ENCODE data around the gene BTBD18. TPM values are rescaled to one million over a fixed set of nuclear protein-coding genes. Genes with fewer than 3 reads are reported as not detected.

BTBD18 gene
- total and polyA plus RNA-seq, 10 of the 15 experiments (the other 5 are each of a cell fraction or from before 2014, with no cell fraction given): 0.05 to 0.58 (median 0.19) TPM; not detected in 6

DNA sequence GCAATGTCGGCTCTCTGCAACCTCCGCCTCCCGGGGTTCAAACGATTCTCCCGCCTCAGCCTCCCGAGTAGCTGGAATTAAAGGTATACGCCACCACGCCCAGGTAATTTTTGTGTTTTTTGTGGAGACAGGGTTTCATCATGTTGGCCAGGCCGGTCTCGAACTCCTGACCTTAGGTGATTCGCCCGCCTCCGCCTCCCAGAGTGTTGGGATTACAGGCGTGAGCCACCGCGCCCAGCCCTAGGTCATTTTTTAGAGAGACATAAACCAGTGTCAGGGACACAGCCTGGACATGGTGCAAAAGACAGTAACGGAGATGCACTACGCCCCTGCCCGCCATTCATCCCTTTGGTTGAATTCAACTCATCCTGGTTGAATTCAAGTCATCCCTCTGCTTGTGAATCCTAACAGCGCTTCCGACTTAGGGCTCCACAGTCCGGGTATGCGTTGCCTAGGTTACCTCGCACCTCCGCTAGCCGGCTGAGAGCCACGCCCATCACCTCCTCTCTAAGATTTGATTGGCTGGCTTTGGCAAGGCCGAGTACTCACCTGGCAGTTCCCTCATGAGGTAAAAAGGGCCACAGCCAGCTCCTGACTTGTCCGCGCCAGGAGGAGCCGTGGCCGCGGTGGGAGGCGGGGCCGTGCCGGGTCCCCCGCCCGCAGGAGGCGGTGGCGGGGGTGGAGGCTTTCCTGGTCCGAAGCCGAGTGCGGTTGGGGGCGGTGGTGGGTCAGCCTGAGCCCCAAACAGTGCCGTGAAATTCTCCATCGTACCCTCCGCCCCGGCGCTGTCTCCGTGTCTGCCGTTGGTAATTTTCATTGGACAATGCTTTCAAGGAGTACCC, 40.0 kb downstream of the BTBD18 start, which contains the start of gene MED19 (continued):
- TF ChIP-seq, protein P1, sequence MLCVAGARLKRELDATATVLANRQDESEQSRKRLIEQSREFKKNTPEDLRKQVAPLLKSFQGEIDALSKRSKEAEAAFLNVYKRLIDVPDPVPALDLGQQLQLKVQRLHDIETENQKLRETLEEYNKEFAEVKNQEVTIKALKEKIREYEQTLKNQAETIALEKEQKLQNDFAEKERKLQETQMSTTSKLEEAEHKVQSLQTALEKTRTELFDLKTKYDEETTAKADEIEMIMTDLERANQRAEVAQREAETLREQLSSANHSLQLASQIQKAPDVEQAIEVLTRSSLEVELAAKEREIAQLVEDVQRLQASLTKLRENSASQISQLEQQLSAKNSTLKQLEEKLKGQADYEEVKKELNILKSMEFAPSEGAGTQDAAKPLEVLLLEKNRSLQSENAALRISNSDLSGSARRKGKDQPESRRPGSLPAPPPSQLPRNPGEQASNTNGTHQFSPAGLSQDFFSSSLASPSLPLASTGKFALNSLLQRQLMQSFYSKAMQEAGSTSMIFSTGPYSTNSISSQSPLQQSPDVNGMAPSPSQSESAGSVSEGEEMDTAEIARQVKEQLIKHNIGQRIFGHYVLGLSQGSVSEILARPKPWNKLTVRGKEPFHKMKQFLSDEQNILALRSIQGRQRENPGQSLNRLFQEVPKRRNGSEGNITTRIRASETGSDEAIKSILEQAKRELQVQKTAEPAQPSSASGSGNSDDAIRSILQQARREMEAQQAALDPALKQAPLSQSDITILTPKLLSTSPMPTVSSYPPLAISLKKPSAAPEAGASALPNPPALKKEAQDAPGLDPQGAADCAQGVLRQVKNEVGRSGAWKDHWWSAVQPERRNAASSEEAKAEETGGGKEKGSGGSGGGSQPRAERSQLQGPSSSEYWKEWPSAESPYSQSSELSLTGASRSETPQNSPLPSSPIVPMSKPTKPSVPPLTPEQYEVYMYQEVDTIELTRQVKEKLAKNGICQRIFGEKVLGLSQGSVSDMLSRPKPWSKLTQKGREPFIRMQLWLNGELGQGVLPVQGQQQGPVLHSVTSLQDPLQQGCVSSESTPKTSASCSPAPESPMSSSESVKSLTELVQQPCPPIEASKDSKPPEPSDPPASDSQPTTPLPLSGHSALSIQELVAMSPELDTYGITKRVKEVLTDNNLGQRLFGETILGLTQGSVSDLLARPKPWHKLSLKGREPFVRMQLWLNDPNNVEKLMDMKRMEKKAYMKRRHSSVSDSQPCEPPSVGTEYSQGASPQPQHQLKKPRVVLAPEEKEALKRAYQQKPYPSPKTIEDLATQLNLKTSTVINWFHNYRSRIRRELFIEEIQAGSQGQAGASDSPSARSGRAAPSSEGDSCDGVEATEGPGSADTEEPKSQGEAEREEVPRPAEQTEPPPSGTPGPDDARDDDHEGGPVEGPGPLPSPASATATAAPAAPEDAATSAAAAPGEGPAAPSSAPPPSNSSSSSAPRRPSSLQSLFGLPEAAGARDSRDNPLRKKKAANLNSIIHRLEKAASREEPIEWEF (IDR thresholded peaks at IDR 0.05; ENCODE audit: insufficient replicate concordance, low read depth, low read length): no peak
- no peak for TF ChIP-seq REST (IDR thresholded peaks at IDR 0.05; ENCODE audit: low read depth, low read length)
- TF ChIP-seq BMI1 (IDR thresholded peaks at IDR 0.05; ENCODE audit: borderline replicate concordance): peak; percentile 94
- TF ChIP-seq E4F1 (IDR thresholded peaks at IDR 0.05; ENCODE audit: borderline replicate concordance, partially characterized antibody): no peak
- TF ChIP-seq POLR2AphosphoS5 (IDR thresholded peaks at IDR 0.05; ENCODE audit: low read length): 0 out of 2 replicates have a peak, but pooled peaks have one; percentile 55
- TF ChIP-seq, protein P2, sequence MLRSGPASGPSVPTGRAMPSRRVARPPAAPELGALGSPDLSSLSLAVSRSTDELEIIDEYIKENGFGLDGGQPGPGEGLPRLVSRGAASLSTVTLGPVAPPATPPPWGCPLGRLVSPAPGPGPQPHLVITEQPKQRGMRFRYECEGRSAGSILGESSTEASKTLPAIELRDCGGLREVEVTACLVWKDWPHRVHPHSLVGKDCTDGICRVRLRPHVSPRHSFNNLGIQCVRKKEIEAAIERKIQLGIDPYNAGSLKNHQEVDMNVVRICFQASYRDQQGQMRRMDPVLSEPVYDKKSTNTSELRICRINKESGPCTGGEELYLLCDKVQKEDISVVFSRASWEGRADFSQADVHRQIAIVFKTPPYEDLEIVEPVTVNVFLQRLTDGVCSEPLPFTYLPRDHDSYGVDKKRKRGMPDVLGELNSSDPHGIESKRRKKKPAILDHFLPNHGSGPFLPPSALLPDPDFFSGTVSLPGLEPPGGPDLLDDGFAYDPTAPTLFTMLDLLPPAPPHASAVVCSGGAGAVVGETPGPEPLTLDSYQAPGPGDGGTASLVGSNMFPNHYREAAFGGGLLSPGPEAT (IDR thresholded peaks at IDR 0.05; ENCODE audit: low read depth): no peak
- no peak for TF ChIP-seq CBX3 (IDR thresholded peaks at IDR 0.05; ENCODE audit: borderline replicate concordance, low read depth)
- TF ChIP-seq, protein P3, sequence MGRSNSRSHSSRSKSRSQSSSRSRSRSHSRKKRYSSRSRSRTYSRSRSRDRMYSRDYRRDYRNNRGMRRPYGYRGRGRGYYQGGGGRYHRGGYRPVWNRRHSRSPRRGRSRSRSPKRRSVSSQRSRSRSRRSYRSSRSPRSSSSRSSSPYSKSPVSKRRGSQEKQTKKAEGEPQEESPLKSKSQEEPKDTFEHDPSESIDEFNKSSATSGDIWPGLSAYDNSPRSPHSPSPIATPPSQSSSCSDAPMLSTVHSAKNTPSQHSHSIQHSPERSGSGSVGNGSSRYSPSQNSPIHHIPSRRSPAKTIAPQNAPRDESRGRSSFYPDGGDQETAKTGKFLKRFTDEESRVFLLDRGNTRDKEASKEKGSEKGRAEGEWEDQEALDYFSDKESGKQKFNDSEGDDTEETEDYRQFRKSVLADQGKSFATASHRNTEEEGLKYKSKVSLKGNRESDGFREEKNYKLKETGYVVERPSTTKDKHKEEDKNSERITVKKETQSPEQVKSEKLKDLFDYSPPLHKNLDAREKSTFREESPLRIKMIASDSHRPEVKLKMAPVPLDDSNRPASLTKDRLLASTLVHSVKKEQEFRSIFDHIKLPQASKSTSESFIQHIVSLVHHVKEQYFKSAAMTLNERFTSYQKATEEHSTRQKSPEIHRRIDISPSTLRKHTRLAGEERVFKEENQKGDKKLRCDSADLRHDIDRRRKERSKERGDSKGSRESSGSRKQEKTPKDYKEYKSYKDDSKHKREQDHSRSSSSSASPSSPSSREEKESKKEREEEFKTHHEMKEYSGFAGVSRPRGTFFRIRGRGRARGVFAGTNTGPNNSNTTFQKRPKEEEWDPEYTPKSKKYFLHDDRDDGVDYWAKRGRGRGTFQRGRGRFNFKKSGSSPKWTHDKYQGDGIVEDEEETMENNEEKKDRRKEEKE (IDR thresholded peaks at IDR 0.05): no peak
- TF ChIP-seq POU2F2 (IDR thresholded peaks at IDR 0.05; ENCODE audit: borderline replicate concordance, low read depth, low read length): 0 out of 3 replicates have a peak, but pooled peaks have one; percentile 63
- TF ChIP-seq MAX (IDR thresholded peaks at IDR 0.05; ENCODE audit: low read depth, low read length): no peak
